PFSK-1 (cell line): Measurements from ENCODE around the gene DPP6.

Source experiments
- FOXP2 ChIP-seq: optimal IDR thresholded peaks from 2 replicates; pipeline ENCODE3; 2011; ENCODE audit warnings: borderline replicate concordance, control low read depth, inconsistent platforms; ENCODE audit not compliant: insufficient read depth; ENCODE audit errors: extremely low read length, extremely low read depth
- POLR2AphosphoS5 ChIP-seq: IDR thresholded peaks from 2 replicates; pipeline ENCODE4 v1.6.1; 2012; ENCODE audit warnings: low read depth, mild to moderate bottlenecking, control low read depth, low read length, moderate library complexity
- SIN3A ChIP-seq: IDR thresholded peaks from 2 replicates; pipeline ENCODE4 v1.6.1; 2012; ENCODE audit warnings: mild to moderate bottlenecking, low read length, moderate library complexity, borderline replicate concordance; ENCODE audit not compliant: insufficient read depth
- TAF1 ChIP-seq: IDR thresholded peaks from 2 replicates; pipeline ENCODE4 v1.6.1; 2012; ENCODE audit warnings: low read length, control low read depth, borderline replicate concordance; ENCODE audit not compliant: insufficient read depth
- TF ChIP-seq, protein P1 (sequence below), 2 experiments: IDR thresholded peaks; 2 replicates each; pipeline versions ENCODE4 v1.6.1 to v1.8.0; 2011 to 2012; ENCODE audit warnings: low read depth in 2 of 2, low read length in 2 of 2, control low read depth in 1 of 2, inconsistent platforms in 1 of 2, mild to moderate bottlenecking in 1 of 2, moderate library complexity in 1 of 2; ENCODE audit not compliant: insufficient read depth in 1 of 2

Gene DPP6

DNA sequence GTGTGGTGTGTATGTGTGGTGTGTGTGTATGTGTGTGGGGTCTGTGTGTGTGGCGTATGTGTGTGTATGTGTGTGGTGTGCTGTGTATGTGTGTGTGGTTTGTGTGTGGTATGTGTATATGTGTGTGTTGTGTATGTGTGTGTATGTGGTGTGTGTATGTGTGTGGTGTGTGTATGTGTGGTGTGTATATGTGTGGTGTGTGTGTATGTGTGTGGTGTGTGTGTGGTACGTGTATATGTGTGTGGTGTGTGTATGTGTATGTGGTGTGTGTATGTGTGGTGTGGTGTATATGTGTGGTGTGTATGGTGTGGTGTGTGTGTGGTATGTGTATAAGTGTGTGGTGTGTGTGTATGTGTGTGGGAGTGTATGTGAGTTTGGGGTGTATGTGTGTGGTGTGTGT lies 522.0 kb downstream of the DPP6 start:
- no peak for TF ChIP-seq SIN3A
- TF ChIP-seq, protein P1, sequence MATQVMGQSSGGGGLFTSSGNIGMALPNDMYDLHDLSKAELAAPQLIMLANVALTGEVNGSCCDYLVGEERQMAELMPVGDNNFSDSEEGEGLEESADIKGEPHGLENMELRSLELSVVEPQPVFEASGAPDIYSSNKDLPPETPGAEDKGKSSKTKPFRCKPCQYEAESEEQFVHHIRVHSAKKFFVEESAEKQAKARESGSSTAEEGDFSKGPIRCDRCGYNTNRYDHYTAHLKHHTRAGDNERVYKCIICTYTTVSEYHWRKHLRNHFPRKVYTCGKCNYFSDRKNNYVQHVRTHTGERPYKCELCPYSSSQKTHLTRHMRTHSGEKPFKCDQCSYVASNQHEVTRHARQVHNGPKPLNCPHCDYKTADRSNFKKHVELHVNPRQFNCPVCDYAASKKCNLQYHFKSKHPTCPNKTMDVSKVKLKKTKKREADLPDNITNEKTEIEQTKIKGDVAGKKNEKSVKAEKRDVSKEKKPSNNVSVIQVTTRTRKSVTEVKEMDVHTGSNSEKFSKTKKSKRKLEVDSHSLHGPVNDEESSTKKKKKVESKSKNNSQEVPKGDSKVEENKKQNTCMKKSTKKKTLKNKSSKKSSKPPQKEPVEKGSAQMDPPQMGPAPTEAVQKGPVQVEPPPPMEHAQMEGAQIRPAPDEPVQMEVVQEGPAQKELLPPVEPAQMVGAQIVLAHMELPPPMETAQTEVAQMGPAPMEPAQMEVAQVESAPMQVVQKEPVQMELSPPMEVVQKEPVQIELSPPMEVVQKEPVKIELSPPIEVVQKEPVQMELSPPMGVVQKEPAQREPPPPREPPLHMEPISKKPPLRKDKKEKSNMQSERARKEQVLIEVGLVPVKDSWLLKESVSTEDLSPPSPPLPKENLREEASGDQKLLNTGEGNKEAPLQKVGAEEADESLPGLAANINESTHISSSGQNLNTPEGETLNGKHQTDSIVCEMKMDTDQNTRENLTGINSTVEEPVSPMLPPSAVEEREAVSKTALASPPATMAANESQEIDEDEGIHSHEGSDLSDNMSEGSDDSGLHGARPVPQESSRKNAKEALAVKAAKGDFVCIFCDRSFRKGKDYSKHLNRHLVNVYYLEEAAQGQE (IDR thresholded peaks at IDR 0.05; ENCODE audit: insufficient read depth in 1 of 2, low read depth in 2 of 2, low read length in 2 of 2) = no peak
- TF ChIP-seq FOXP2 = no peak
- no peak for TF ChIP-seq POLR2AphosphoS5
- no peak for TF ChIP-seq TAF1

DNA sequence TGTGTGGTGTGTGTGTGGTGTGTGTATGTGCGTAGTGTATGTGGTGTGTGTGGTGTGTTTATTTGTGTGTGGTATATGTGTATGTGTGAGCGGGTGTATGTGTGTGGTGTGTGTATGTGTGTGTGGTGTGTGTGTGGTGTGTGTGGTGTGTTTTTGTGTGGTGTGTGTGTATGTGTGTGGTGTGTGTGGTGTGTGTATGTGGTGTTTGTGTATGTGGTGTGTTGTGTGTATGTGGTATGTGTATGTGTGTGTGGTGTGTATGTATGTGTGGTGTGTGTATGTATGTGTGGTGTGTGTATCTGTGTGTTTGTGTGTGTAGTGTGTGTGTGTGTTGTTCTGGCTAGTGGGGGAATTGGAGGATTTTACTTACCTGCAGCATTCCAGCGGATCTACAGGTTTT lies 523.3 kb downstream of the DPP6 start:
- TF ChIP-seq FOXP2 = no peak
- TF ChIP-seq SIN3A = no peak
- TF ChIP-seq, protein P1 (IDR thresholded peaks at IDR 0.05; ENCODE audit: insufficient read depth in 1 of 2, low read depth in 2 of 2, low read length in 2 of 2) = no peak
- no peak for TF ChIP-seq TAF1
- TF ChIP-seq POLR2AphosphoS5 = no peak

DNA sequence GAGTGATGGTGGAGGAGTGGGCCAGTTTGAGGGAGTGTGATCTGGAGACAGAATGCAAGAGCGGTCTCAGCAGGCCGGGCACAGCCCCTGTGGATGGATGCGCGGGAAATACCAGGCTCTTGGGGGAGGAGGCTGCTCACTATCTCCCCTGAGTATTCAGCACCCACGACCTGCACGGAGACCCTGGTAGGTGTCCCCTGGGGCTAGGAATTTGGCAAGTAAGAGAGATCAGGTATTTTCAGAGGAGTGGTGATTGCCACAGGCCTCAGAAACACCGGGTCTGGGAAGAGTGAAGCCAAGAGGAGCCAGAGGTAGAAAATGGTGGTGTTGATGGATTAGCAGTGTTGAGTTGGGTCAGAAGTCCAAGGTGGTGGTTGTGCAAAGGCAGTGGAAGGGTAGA lies 524.4 kb downstream of the DPP6 start:
- TF ChIP-seq TAF1 (no peak), SIN3A (no peak), FOXP2 (no peak), POLR2AphosphoS5 (no peak)
- TF ChIP-seq, protein P1 (IDR thresholded peaks at IDR 0.05; ENCODE audit: insufficient read depth in 1 of 2, low read depth in 2 of 2, low read length in 2 of 2) = no peak

DNA sequence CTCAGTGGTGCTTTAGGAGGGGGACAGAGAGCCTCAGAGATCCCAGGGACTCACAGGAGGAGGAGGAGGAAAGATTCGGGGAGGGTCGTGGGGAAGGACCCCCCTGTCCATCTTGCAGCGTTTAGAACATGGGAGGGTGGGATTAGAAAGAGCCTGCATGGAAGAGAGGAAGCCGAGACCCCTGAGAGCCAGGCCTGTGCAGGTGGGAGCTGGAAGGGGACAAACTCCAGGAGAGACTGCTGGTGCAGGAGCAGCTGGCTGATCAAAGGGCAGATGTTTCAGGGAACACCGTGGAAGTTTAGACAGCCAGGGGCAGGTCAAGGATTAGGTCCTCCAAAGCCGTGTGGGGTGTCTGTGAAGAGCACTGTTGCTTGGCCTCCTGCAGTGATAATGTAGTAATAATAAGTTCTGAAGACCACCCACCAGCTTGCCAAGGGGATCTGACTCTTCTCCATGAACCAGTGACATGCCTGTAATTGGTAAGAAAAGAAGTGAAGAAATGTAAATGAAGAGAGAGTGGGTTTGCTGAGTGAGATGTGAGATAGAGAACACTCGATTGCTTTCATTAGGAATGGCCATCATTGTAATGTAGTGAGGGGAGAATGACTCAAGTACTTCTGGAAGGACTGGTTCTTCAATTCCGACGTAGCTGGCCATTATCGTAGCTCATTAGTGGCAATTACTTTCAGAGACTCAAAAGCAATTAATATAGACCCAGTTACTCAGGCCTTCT lies 525.1 kb downstream of the DPP6 start:
- TF ChIP-seq TAF1 (no peak), POLR2AphosphoS5 (no peak), FOXP2 (no peak), SIN3A (no peak)
- TF ChIP-seq, protein P1 (IDR thresholded peaks at IDR 0.05; ENCODE audit: insufficient read depth in 1 of 2, low read depth in 2 of 2, low read length in 2 of 2) = no peak

DNA sequence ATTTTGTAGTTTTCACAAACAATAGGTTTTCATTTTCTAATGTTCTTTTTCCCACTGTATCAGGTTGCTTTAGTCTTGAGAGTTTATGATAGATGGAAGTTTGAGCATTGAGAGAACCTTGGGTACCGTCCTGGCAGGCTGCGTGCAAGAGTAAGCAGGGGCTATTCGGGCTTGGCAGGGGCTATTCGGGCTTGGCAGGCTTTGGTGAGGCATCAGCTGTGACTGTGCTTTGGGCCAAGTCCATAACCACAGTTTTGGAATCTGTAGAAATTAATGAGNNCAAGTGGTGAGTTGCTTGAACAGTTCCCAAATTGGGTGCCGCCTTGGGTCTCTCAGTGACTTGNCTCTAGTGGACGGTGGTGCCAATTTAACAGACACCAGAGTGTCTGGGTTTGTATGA lies 526.1 kb downstream of the DPP6 start:
- TF ChIP-seq, protein P1 (IDR thresholded peaks at IDR 0.05; ENCODE audit: insufficient read depth in 1 of 2, low read depth in 2 of 2, low read length in 2 of 2) = no peak
- TF ChIP-seq SIN3A = no peak
- TF ChIP-seq FOXP2 = no peak
- no peak for TF ChIP-seq POLR2AphosphoS5
- TF ChIP-seq TAF1 = no peak
